GM23338 (cell line): Measurements from ENCODE around the gene KCNAB1.

Source experiments
- CREB1 ChIP-seq: fragments of 250-450 bp; sonication (Bioruptor Pico); IDR thresholded peaks from 2 replicates; pipeline ENCODE4 v1.5.0; 2020; ENCODE audit warnings: low read depth, mild to moderate bottlenecking, moderate library complexity
- EZH2 ChIP-seq: fragments of 200-600 bp; sonication (generic); IDR thresholded peaks from one replicate; pipeline ENCODE4 v1.8.0; 2017; ENCODE audit warnings: antibody characterized with exemption, mild to moderate bottlenecking, low read depth; ENCODE audit not compliant: unreplicated experiment
- EZH2phosphoT487 ChIP-seq: fragments of 200-600 bp; sonication (generic); IDR thresholded peaks from one replicate; pipeline ENCODE4 v1.8.1; 2018; ENCODE audit warnings: antibody characterized with exemption; ENCODE audit not compliant: unreplicated experiment
- NANOG ChIP-seq: IDR thresholded peaks from 2 replicates; pipeline ENCODE4 v1.6.1; 2016; ENCODE audit warnings: antibody characterized with exemption, borderline replicate concordance
- POLR2AphosphoS5 ChIP-seq: IDR thresholded peaks from 2 replicates; pipeline ENCODE4 v1.6.1; 2016; ENCODE audit warnings: antibody characterized with exemption, low read depth
- TF ChIP-seq, protein P1 (sequence below), 2 experiments: fragments of 200-600 bp in 1 of 2; sonication (generic) in 1 of 2; conservative IDR thresholded peaks; 2 replicates each; pipeline versions ENCODE4 v1.5.1 to v1.6.1; 2016 to 2017; ENCODE audit warnings: antibody characterized with exemption in 2 of 2, low read depth in 2 of 2, mild to moderate bottlenecking in 2 of 2, moderate library complexity in 1 of 2
- TF ChIP-seq, protein P2 (sequence below): IDR thresholded peaks from 2 replicates; pipeline ENCODE4 v1.6.1; 2016; ENCODE audit warnings: antibody characterized with exemption

- TF ChIP-seq, protein P1, sequence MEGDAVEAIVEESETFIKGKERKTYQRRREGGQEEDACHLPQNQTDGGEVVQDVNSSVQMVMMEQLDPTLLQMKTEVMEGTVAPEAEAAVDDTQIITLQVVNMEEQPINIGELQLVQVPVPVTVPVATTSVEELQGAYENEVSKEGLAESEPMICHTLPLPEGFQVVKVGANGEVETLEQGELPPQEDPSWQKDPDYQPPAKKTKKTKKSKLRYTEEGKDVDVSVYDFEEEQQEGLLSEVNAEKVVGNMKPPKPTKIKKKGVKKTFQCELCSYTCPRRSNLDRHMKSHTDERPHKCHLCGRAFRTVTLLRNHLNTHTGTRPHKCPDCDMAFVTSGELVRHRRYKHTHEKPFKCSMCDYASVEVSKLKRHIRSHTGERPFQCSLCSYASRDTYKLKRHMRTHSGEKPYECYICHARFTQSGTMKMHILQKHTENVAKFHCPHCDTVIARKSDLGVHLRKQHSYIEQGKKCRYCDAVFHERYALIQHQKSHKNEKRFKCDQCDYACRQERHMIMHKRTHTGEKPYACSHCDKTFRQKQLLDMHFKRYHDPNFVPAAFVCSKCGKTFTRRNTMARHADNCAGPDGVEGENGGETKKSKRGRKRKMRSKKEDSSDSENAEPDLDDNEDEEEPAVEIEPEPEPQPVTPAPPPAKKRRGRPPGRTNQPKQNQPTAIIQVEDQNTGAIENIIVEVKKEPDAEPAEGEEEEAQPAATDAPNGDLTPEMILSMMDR (conservative IDR thresholded peaks at IDR 0.05; ENCODE audit: low read depth in 2 of 2), result no peak
- TF ChIP-seq POLR2AphosphoS5, result no peak
- TF ChIP-seq EZH2phosphoT487, result no peak
- TF ChIP-seq NANOG, result no peak
- TF ChIP-seq, protein P2, sequence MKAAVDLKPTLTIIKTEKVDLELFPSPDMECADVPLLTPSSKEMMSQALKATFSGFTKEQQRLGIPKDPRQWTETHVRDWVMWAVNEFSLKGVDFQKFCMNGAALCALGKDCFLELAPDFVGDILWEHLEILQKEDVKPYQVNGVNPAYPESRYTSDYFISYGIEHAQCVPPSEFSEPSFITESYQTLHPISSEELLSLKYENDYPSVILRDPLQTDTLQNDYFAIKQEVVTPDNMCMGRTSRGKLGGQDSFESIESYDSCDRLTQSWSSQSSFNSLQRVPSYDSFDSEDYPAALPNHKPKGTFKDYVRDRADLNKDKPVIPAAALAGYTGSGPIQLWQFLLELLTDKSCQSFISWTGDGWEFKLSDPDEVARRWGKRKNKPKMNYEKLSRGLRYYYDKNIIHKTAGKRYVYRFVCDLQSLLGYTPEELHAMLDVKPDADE, result no peak
- no peak for TF ChIP-seq CREB1
- TF ChIP-seq EZH2, result no peak
Observed at GRCh38 chr3:156530980-156531379, 410.6 kb downstream of the KCNAB1 start.
